ENCODE data around the gene MUC5B.

Gene MUC5B

DNA sequence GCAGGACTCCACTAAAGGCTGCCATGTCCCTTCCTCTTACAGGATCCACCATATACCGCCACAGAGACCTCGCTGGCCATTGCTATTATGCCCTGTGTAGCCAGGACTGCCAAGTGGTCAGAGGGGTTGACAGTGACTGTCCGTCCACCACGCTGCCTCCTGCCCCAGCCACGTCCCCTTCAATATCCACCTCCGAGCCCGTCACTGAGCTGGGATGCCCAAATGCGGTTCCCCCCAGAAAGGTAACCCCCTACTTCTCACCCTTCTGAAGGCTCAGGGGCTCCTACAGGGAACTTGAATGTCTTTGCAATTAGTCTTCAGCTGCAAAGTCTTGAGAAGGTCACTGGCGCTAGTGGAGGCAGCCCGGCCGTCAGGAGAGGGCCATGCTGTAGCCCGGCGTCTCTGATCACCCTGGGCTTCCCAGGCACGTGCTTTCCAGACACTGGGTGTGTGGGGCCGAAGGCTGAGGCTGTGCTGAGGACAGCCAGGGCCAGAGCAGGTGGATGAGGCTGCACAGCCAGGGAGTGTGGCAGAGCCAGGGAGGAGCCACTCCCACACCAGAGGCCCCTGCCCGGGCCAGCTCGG is 30.0 kb upstream of the MUC5B start:
- DNase-seq = no peak

- no peak for DNase-seq
Observed at GRCh38 chr11:1193326-1194230, 29.3 kb upstream of the MUC5B start.

DNA sequence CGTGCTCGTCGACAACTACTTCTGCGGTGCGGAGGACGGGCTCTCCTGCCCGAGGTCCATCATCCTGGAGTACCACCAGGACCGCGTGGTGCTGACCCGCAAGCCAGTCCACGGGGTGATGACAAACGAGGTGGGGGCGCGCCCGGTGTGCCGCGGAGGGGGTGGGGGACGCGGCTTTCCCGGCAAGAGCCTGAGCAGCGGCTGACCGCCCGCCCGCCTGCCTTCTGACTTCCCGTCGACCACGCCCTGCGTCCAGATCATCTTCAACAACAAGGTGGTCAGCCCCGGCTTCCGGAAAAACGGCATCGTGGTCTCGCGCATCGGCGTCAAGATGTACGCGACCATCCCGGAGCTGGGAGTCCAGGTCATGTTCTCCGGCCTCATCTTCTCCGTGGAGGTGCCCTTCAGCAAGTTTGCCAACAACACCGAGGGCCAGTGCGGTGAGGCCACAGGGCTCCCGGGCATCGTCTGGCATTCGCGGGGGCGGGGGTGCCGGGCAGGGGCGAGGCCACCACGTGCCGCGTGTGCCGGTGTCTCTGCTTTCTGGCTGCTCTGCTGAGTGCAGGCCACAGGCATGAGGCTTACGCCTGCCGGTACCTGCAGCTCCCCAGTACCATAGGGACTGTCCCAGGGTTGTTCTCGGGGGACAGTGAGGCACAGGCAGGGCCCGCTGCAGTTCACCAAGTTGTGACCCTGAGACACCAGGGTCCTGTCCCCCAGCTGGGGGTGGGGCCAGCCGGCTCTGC is 28.5 kb upstream of the MUC5B start:
- DNase-seq = no peak

DNA sequence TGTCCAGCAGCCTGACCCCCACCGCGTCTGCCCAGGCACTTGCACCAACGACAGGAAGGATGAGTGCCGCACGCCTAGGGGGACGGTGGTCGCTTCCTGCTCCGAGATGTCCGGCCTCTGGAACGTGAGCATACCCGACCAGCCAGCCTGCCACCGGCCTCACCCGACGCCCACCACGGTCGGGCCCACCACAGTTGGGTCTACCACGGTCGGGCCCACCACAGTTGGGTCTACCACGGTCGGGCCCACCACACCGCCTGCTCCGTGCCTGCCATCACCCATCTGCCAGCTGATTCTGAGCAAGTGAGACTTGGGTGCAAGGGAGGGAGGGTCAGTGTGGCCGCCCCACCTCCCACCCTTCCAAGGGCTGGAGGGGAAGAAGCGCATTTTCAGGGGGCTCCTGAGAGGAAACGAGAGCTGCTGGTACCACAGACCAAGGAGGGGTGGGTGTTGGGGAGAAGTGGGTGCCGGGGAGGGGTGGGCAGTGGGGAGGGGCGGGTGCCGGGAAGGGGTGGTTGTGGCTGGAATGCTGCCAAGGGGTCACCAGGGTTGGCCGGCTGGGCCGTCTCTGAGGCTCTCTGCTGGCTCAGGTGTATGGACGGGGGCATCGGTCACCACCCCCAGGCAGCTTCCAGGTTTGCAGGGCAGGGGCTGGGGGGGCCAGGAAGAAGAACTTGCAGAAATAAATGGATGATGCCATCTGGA is 27.7 kb upstream of the MUC5B start:
- DNase-seq = no peak

GRCh38 chr11:1195682-1196515 is 27.0 kb upstream of the MUC5B start:
- DNase-seq = no peak

- no peak for DNase-seq
Observed at GRCh38 chr11:1196516-1197391, 26.1 kb upstream of the MUC5B start.

DNA sequence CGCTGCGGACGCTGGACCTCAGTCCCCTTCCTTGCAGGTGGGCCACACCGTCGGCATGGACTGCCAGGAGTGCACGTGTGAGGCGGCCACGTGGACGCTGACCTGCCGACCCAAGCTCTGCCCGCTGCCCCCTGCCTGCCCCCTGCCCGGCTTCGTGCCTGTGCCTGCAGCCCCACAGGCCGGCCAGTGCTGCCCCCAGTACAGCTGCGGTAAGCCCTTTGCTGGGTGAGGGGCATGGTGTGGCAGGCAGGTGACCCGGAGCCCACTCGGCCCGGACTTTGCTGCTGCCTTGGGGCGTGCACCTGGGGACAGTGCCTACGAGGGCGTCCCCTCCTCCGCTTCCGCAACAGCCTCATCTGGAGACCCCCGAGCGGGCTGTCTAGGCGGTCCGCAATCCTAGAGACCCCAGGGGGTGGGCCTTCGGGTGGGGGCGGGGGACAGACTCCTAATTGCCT is 25.4 kb upstream of the MUC5B start:
- DNase-seq = no peak

GRCh38 chr11:1197886-1198560 is 24.8 kb upstream of the MUC5B start:
- DNase-seq = no peak

GRCh38 chr11:1198561-1199240 is 24.2 kb upstream of the MUC5B start:
- no peak for DNase-seq

GRCh38 chr11:1199241-1199750 is 23.6 kb upstream of the MUC5B start:
- DNase-seq = no peak

- no peak for DNase-seq
Observed at GRCh38 chr11:1199751-1200610, 22.9 kb upstream of the MUC5B start.

- no peak for DNase-seq
Observed at GRCh38 chr11:1200611-1201191, 22.2 kb upstream of the MUC5B start.

GRCh38 chr11:1201395-1202153 is 21.3 kb upstream of the MUC5B start:
- DNase-seq = no peak

- no peak for DNase-seq
Observed at GRCh38 chr11:1202154-1202775, 20.6 kb upstream of the MUC5B start.

DNA sequence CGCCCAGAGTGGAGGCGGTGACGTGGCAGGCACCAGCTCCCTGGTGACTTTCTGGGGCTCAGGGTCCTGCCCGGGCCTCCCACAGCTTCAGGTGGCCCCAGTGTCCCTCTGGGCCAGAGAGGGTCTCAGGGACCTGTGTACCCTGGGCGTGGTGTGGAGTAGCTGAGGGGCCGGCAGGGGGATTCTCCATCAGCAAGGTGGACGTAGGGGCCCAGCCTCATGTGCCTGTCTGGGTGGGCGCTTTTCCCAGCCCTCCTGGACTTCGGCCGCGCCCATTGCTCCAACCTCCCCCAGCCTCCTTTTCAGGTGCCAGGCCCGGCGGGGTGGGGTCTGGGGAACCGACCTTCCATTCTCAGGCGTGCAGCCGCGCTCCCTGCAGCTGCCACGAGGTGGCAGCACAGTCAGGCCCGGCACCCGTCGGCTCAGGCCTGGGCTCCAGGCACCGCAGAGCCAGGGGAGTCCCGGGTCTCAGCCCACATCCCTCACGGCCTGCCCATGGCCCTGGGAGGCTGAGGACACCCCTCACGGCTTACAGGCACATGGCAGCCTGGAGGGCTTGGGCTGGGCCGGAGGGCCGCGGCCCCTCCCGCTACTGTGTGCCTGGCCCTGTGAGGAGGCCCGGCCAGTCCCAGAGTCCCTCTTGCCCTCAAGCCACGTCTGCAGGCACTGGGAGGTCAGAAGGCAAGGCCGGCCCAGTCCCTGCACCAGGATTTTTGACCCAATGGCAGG is 19.9 kb upstream of the MUC5B start:
- no peak for DNase-seq

Measured in GOT3 (cell line).